IMR-90 (cell line): ENCODE measurements around the gene GPSM1.

ENCODE experiments used
- BHLHE40 ChIP-seq: fragments of 150-350 bp; IDR thresholded peaks from 2 replicates; pipeline ENCODE4 v1.6.1; 2016; ENCODE audit warnings: mild to moderate bottlenecking, low read depth, low read length
- CEBPB ChIP-seq: IDR thresholded peaks from 2 replicates; pipeline ENCODE4 v1.6.1; 2012; ENCODE audit warnings: low read depth, low read length, improper control_type of control experiment
- CHD1 ChIP-seq: IDR thresholded peaks from 2 replicates; pipeline ENCODE4 v1.6.1; 2012; ENCODE audit warnings: low read depth, low read length, improper control_type of control experiment
- CTCF ChIP-seq: conservative IDR thresholded peaks from 2 replicates; pipeline ENCODE4 v1.5.1; 2012; ENCODE audit warnings: mild to moderate bottlenecking, low read depth, low read length, improper control_type of control experiment
- ELK1 ChIP-seq: fragments of 150-350 bp; IDR thresholded peaks from 2 replicates; pipeline ENCODE4 v1.6.1; 2016; ENCODE audit warnings: low read depth, mild to moderate bottlenecking, low read length, moderate library complexity, borderline replicate concordance
- FOS ChIP-seq: fragments of 150-350 bp; IDR thresholded peaks from 2 replicates; pipeline ENCODE4 v1.6.1; 2016; ENCODE audit warnings: low read depth, low read length
- MXI1 ChIP-seq: IDR thresholded peaks from 2 replicates; pipeline ENCODE4 v1.6.1; 2012; ENCODE audit warnings: low read depth, mild to moderate bottlenecking, low read length, moderate library complexity, borderline replicate concordance
- NFE2L2 ChIP-seq: fragments of 150-350 bp; IDR thresholded peaks from 2 replicates; pipeline ENCODE4 v1.6.1; 2016; ENCODE audit warnings: low read depth, mild to moderate bottlenecking, low read length
- POLR2A ChIP-seq: IDR thresholded peaks from 2 replicates; pipeline ENCODE4 v1.6.1; 2012; ENCODE audit warnings: mild to moderate bottlenecking, low read depth, low read length
- RAD21 ChIP-seq: IDR thresholded peaks from 2 replicates; pipeline ENCODE4 v1.6.1; 2012; ENCODE audit warnings: low read length, improper control_type of control experiment
- RCOR1 ChIP-seq: IDR thresholded peaks from 2 replicates; pipeline ENCODE4 v1.6.1; 2012; ENCODE audit warnings: mild to moderate bottlenecking, low read length, improper control_type of control experiment; ENCODE audit not compliant: insufficient replicate concordance
- RFX5 ChIP-seq: IDR thresholded peaks from 2 replicates; pipeline ENCODE4 v1.8.0; 2012; ENCODE audit warnings: low read depth, mild to moderate bottlenecking, low read length, moderate library complexity
- SMC3 ChIP-seq: fragments of 150-350 bp; IDR thresholded peaks from 2 replicates; pipeline ENCODE4 v1.6.1; 2016; ENCODE audit warnings: low read depth, mild to moderate bottlenecking, antibody characterized with exemption, low read length, moderate library complexity
- USF2 ChIP-seq: fragments of 150-350 bp; IDR thresholded peaks from 2 replicates; pipeline ENCODE4 v1.6.1; 2017; ENCODE audit warnings: mild to moderate bottlenecking, antibody characterized with exemption, low read length, low read depth

GRCh38 chr9:136399176-136400037 is 72.1 kb downstream of the GPSM1 start:
- TF ChIP-seq CTCF (no peak), POLR2A (no peak), FOS (no peak), ELK1 (no peak), RAD21 (no peak), CEBPB (no peak), USF2 (no peak), SMC3 (no peak), MXI1 (peak; percentile 68; the same call in 1 of the 2 replicates), RFX5 (no peak), BHLHE40 (no peak), RCOR1 (no peak), NFE2L2 (no peak), CHD1 (no peak)
